H1 (cell line): ENCODE measurements around the gene TLK1. TPM values are rescaled to one million over a fixed set of nuclear protein-coding genes. Genes with fewer than 3 reads are reported as not detected.

Source experiments
- BACH1 ChIP-seq: IDR thresholded peaks from 2 replicates; pipeline ENCODE4 v1.6.1; 2012; ENCODE audit warnings: low read length, improper control_type of control experiment
- POU5F1 ChIP-seq: IDR thresholded peaks from 2 replicates; pipeline ENCODE4 v1.6.1; 2011; ENCODE audit warnings: low read depth, mild to moderate bottlenecking, low read length, moderate library complexity
- SIN3A ChIP-seq, 2 experiments: IDR thresholded peaks in 1 of 2; conservative IDR thresholded peaks in 1 of 2; 2 replicates each; pipeline ENCODE4 v1.6.1; 2011 to 2012; ENCODE audit warnings: low read length in 2 of 2, improper control_type of control experiment in 1 of 2, low read depth in 1 of 2, mild to moderate bottlenecking in 1 of 2
- polyA plus RNA-seq, 7 experiments: library from polyadenylated mRNA; depleted of rRNA in 3 of 7; stranded (reverse) in 5 of 7; unstranded in 2 of 7; fragments of >200 nt in 5 of 7; fragments of 200-250 nt in 2 of 7; gene quantifications; 1 replicate in 5 of 7; 2 replicates in 1 of 7; 4 replicates in 1 of 7; pipeline versions ENCODE4 v1.2.1 to v1.2.3, GENCODE V29; 2011 to 2013; ENCODE audit warnings: missing spikeins in 2 of 7, mixed read lengths in 2 of 7
- total RNA-seq: library from RNA; stranded (reverse); fragmentation: NEBNext Ultra II Directional; extraction: Animal tissue kit (Norgen Biotek cat#: 25700); gene quantifications from 2 replicates; pipeline ENCODE4 v1.2.1, GENCODE V29; 2021
- TF ChIP-seq, protein P1 (sequence below): fragments of 300-600 bp; sonication (generic); IDR thresholded peaks from 2 replicates; pipeline ENCODE4 v1.7.1; 2012; ENCODE audit warnings: low read length, moderate library complexity, mild to moderate bottlenecking, inconsistent platforms; ENCODE audit not compliant: insufficient replicate concordance

Gene TLK1
- total and polyA plus RNA-seq, 2 of the 8 experiments (the other 6 are each of a cell fraction or from before 2014, with no cell fraction given), result 11.2 to 102 TPM

- TF ChIP-seq, protein P1, sequence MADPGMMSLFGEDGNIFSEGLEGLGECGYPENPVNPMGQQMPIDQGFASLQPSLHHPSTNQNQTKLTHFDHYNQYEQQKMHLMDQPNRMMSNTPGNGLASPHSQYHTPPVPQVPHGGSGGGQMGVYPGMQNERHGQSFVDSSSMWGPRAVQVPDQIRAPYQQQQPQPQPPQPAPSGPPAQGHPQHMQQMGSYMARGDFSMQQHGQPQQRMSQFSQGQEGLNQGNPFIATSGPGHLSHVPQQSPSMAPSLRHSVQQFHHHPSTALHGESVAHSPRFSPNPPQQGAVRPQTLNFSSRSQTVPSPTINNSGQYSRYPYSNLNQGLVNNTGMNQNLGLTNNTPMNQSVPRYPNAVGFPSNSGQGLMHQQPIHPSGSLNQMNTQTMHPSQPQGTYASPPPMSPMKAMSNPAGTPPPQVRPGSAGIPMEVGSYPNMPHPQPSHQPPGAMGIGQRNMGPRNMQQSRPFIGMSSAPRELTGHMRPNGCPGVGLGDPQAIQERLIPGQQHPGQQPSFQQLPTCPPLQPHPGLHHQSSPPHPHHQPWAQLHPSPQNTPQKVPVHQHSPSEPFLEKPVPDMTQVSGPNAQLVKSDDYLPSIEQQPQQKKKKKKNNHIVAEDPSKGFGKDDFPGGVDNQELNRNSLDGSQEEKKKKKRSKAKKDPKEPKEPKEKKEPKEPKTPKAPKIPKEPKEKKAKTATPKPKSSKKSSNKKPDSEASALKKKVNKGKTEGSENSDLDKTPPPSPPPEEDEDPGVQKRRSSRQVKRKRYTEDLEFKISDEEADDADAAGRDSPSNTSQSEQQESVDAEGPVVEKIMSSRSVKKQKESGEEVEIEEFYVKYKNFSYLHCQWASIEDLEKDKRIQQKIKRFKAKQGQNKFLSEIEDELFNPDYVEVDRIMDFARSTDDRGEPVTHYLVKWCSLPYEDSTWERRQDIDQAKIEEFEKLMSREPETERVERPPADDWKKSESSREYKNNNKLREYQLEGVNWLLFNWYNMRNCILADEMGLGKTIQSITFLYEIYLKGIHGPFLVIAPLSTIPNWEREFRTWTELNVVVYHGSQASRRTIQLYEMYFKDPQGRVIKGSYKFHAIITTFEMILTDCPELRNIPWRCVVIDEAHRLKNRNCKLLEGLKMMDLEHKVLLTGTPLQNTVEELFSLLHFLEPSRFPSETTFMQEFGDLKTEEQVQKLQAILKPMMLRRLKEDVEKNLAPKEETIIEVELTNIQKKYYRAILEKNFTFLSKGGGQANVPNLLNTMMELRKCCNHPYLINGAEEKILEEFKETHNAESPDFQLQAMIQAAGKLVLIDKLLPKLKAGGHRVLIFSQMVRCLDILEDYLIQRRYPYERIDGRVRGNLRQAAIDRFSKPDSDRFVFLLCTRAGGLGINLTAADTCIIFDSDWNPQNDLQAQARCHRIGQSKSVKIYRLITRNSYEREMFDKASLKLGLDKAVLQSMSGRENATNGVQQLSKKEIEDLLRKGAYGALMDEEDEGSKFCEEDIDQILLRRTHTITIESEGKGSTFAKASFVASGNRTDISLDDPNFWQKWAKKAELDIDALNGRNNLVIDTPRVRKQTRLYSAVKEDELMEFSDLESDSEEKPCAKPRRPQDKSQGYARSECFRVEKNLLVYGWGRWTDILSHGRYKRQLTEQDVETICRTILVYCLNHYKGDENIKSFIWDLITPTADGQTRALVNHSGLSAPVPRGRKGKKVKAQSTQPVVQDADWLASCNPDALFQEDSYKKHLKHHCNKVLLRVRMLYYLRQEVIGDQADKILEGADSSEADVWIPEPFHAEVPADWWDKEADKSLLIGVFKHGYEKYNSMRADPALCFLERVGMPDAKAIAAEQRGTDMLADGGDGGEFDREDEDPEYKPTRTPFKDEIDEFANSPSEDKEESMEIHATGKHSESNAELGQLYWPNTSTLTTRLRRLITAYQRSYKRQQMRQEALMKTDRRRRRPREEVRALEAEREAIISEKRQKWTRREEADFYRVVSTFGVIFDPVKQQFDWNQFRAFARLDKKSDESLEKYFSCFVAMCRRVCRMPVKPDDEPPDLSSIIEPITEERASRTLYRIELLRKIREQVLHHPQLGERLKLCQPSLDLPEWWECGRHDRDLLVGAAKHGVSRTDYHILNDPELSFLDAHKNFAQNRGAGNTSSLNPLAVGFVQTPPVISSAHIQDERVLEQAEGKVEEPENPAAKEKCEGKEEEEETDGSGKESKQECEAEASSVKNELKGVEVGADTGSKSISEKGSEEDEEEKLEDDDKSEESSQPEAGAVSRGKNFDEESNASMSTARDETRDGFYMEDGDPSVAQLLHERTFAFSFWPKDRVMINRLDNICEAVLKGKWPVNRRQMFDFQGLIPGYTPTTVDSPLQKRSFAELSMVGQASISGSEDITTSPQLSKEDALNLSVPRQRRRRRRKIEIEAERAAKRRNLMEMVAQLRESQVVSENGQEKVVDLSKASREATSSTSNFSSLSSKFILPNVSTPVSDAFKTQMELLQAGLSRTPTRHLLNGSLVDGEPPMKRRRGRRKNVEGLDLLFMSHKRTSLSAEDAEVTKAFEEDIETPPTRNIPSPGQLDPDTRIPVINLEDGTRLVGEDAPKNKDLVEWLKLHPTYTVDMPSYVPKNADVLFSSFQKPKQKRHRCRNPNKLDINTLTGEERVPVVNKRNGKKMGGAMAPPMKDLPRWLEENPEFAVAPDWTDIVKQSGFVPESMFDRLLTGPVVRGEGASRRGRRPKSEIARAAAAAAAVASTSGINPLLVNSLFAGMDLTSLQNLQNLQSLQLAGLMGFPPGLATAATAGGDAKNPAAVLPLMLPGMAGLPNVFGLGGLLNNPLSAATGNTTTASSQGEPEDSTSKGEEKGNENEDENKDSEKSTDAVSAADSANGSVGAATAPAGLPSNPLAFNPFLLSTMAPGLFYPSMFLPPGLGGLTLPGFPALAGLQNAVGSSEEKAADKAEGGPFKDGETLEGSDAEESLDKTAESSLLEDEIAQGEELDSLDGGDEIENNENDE, result no peak
- TF ChIP-seq POU5F1 (no peak), SIN3A (conservative IDR thresholded peaks at IDR 0.05 in 1 of 2, IDR thresholded peaks at IDR 0.05 in 1 of 2; ENCODE audit: low read depth in 1 of 2, low read length in 2 of 2) (no peak), BACH1 (no peak)
- TF ChIP-seq, all 59 proteins: peak for 0
These were observed 206.8 kb downstream of the TLK1 start (continued) for GRCh38 chr2:170953941-170954340.
